Gastrocnemius medialis (tissue), 4 donors: ENCODE data around the gene CUTC.

ENCODE experiments used
- POLR2A ChIP-seq, 2 donors: fragments of 450-650 bp; IDR thresholded peaks; one replicate each; pipeline ENCODE4 v1.6.1; 2017; ENCODE audit warnings: antibody characterized with exemption in 2 of 2, mild to moderate bottlenecking in 2 of 2, moderate library complexity in 2 of 2
- TF ChIP-seq, protein P1 (sequence below), 5 experiments: fragments of 450-650 bp in 3 of 5; fragments of 200-600 bp in 2 of 5; sonication (generic) in 2 of 5; IDR thresholded peaks in 4 of 5; conservative IDR thresholded peaks in 1 of 5; 1 replicate in 4 of 5; 2 replicates in 1 of 5; pipeline ENCODE4 v1.5.1; 2016 to 2019; ENCODE audit warnings: antibody characterized with exemption in 5 of 5, mild to moderate bottlenecking in 3 of 5, moderate library complexity in 3 of 5

DNA sequence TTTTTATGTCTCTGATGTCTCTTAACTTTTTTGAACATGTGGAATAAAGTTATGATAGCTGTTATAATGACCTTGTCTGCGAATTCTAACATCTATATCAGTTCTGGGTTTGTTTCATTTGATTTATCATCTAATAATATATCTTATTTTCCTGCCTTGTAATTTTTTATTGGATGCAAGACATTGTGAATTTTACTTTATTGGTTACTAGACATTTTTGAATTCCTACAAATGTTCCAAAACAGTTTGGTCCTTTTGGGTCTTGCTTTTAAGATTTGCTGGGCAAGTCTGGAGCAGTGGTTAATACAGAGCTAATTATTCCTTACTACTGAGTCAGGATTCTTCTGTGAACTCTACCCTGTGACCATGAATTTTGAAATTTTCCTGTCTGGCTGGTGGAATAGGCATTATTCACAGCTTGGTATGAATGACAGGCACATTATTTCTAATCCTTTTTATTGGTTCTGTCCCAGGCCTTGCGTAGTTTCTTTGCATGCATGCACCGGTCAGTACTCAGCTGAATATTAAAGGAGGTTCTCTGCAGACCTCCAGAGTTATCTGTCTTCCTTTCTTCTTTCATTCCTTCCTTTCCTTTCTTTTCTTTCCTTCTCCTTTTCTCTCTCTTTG lies 9.0 kb downstream of the CUTC start:
- TF ChIP-seq, protein P1, sequence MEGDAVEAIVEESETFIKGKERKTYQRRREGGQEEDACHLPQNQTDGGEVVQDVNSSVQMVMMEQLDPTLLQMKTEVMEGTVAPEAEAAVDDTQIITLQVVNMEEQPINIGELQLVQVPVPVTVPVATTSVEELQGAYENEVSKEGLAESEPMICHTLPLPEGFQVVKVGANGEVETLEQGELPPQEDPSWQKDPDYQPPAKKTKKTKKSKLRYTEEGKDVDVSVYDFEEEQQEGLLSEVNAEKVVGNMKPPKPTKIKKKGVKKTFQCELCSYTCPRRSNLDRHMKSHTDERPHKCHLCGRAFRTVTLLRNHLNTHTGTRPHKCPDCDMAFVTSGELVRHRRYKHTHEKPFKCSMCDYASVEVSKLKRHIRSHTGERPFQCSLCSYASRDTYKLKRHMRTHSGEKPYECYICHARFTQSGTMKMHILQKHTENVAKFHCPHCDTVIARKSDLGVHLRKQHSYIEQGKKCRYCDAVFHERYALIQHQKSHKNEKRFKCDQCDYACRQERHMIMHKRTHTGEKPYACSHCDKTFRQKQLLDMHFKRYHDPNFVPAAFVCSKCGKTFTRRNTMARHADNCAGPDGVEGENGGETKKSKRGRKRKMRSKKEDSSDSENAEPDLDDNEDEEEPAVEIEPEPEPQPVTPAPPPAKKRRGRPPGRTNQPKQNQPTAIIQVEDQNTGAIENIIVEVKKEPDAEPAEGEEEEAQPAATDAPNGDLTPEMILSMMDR (IDR thresholded peaks at IDR 0.05 in 4 of 5, conservative IDR thresholded peaks at IDR 0.05 in 1 of 5), result no peak
- TF ChIP-seq POLR2A (IDR thresholded peaks at IDR 0.05), result no peak
